Measurements from ENCODE around the gene CEP57. TPM values are rescaled to one million over a fixed set of nuclear protein-coding genes. Genes with fewer than 3 reads are reported as not detected.

The CEP57 gene
- total and polyA plus RNA-seq, 2 of the 4 experiments (the other 2 are of a cell fraction), result 14.5 to 30.5 TPM

DNA sequence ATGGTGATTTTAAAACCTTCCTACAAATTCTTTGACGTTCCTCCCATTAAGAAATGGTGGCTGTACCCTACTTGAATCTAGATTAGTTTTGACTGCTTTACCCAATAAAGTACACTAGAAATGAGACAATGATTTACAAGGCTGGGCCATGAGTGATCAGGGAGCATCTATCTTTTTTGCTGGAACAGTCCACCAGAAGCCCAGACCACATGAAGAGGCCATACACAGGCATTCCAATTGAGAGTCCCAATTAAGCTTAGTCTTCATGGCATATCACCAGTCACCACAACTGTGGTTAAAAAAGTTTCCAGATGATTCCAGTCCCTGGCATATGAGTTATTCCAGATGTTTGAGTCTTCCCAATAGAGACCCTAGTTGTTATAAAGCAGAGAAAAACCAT, 40.2 kb upstream of the CEP57 start:
- no CpG with 5 or more reads among the region's 1 CpG for WGBS, 2 experiments (ENCODE audit: extremely low coverage in 2 of 2, insufficient read length in 1 of 2)
- no peak overlapping the region for H3K56ac ChIP-seq (ENCODE audit: extremely low read depth, insufficient read depth, low read length)
- H2BK15ac ChIP-seq (ENCODE audit: low read depth, low read length), result no peak overlapping the region
- no peak overlapping the region for H3K18ac ChIP-seq (ENCODE audit: low read depth, low read length)
- ATAC-seq (ENCODE audit: low read depth) (no peak), DNase-seq (no peak)
- no peak overlapping the region for H2BK20ac ChIP-seq (ENCODE audit: low read depth, low read length)
- H4K91ac ChIP-seq (ENCODE audit: insufficient read depth, low read depth, low read length), result no peak overlapping the region
- no peak overlapping the region for H2BK120ac ChIP-seq (ENCODE audit: low read depth, low read length)
- intact Hi-C loops (cut with micrococcal nuclease), result no loop called here
- H2AFZ ChIP-seq (replicated peaks; ENCODE audit: low read length, poor library complexity), result no peak overlapping the region
- no peaks in the 10 kb centered on the region for H3K4me1 ChIP-seq (ENCODE audit: control insufficient read depth, insufficient read depth, low read length)
- POLR2A ChIA-PET (ENCODE audit: unreplicated experiment), result no interaction called here
- no peak overlapping the region for H2AK9ac ChIP-seq (replicated peaks; ENCODE audit: low read depth, low read length, poor library complexity)
- no peak overlapping the region for H3K4me2 ChIP-seq (ENCODE audit: low read depth, low read length)
- dilution Hi-C loops (cut with HindIII; ENCODE audit: low sequenced_read_pairs, unreplicated experiment), result no loop called here
- H2BK5ac ChIP-seq (ENCODE audit: low read depth, low read length, poor library complexity, severe bottlenecking), result no peak overlapping the region
- no peaks in the 10 kb centered on the region for H3K9me3 ChIP-seq (ENCODE audit: control insufficient read depth, insufficient read depth, low read length)
- H3K27ac ChIP-seq (ENCODE audit: insufficient read depth, low read length), result no peak overlapping the region
- H3K4ac ChIP-seq (ENCODE audit: low read depth, low read length), result no peak overlapping the region
- no peaks in the 10 kb centered on the region for H3K36me3 ChIP-seq (ENCODE audit: control insufficient read depth, insufficient read depth, low read length)
- in situ Hi-C loops (cut with MboI; ENCODE audit: low sequenced_read_pairs), result loop anchor here (25.0 kb wide), 1 partner anchor 1138 kb away; no protein-coding TSS in a partner anchor
- TF ChIP-seq CEBPB (IDR thresholded peaks at IDR 0.05; ENCODE audit: low read depth, low read length) (no peak), RCOR1 (IDR thresholded peaks at IDR 0.05; ENCODE audit: insufficient replicate concordance, low read length) (no peak), RAD21 (IDR thresholded peaks at IDR 0.05; ENCODE audit: low read length) (no peak), CHD1 (IDR thresholded peaks at IDR 0.05; ENCODE audit: low read depth, low read length) (no peak), CTCF (conservative IDR thresholded peaks at IDR 0.05; ENCODE audit: low read depth, low read length) (no peak), SMC3 (IDR thresholded peaks at IDR 0.05; ENCODE audit: low read depth, low read length) (no peak), FOS (IDR thresholded peaks at IDR 0.05; ENCODE audit: low read depth, low read length) (no peak), USF2 (IDR thresholded peaks at IDR 0.05; ENCODE audit: low read depth, low read length) (no peak), NFE2L2 (IDR thresholded peaks at IDR 0.05; ENCODE audit: low read depth, low read length) (no peak), RFX5 (IDR thresholded peaks at IDR 0.05; ENCODE audit: low read depth, low read length) (no peak), POLR2A (IDR thresholded peaks at IDR 0.05; ENCODE audit: low read depth, low read length) (no peak), BHLHE40 (IDR thresholded peaks at IDR 0.05; ENCODE audit: low read depth, low read length) (no peak), MXI1 (IDR thresholded peaks at IDR 0.05; ENCODE audit: borderline replicate concordance, low read depth, low read length) (no peak), MAZ (IDR thresholded peaks at IDR 0.05; ENCODE audit: borderline replicate concordance, low read depth, low read length) (no peak), MAFK (IDR thresholded peaks at IDR 0.05; ENCODE audit: low read depth, low read length) (no peak)
- TF ChIP-seq, protein P1, sequence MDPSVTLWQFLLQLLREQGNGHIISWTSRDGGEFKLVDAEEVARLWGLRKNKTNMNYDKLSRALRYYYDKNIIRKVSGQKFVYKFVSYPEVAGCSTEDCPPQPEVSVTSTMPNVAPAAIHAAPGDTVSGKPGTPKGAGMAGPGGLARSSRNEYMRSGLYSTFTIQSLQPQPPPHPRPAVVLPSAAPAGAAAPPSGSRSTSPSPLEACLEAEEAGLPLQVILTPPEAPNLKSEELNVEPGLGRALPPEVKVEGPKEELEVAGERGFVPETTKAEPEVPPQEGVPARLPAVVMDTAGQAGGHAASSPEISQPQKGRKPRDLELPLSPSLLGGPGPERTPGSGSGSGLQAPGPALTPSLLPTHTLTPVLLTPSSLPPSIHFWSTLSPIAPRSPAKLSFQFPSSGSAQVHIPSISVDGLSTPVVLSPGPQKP (IDR thresholded peaks at IDR 0.05; ENCODE audit: borderline replicate concordance, low read depth, low read length), result no peak
- H3K27me3 ChIP-seq (ENCODE audit: control insufficient read depth, insufficient read depth, low read length), result peaks cover 15% of the 10 kb centered on the region
- H3K9ac ChIP-seq (ENCODE audit: low read depth, low read length), result no peak overlapping the region
- no peaks in the 10 kb centered on the region for H3K79me1 ChIP-seq (ENCODE audit: low read depth in 1 of 2, low read length in 2 of 2)
- H3K14ac ChIP-seq (replicated peaks; ENCODE audit: low read depth, low read length), result no peak overlapping the region
- CTCF ChIA-PET, result no interaction called here
- H2AK5ac ChIP-seq (ENCODE audit: low read depth, low read length), result no peak overlapping the region
- H4K5ac ChIP-seq (ENCODE audit: low read depth, low read length), result no peak overlapping the region
- no peak overlapping the region for H3K23ac ChIP-seq (ENCODE audit: low read depth, low read length)
- no peaks in the 10 kb centered on the region for H4K20me1 ChIP-seq (ENCODE audit: insufficient read depth, low read length)
- H3K4me3 ChIP-seq (ENCODE audit: insufficient read depth, low read depth, low read length), result no peak overlapping the region
- BruUV-seq (replicated peaks), result no TSS peak
- H4K8ac ChIP-seq (ENCODE audit: low read depth in 2 of 2, low read length in 2 of 2), result no peak overlapping the region
- no peaks in the 10 kb centered on the region for H3K9me1 ChIP-seq (ENCODE audit: insufficient read depth, low read length)

Data from IMR-90 (cell line).